Stimulated activated CD8-positive, alpha-beta memory T cell treated with anti-CD3 and anti-CD28 coated beads, Interleukin-4, amount 100 ng/mL, for 24 hours (primary cell): ENCODE data around the gene SLC38A3.

ENCODE experiments used
- DNase-seq: peaks from one replicate; pipeline ENCODE4 v3.0.0-alpha.2; 2020; ENCODE audit warnings: low read depth

The SLC38A3 gene

GRCh38 chr3:50169232-50169832 lies 35.7 kb upstream of the SLC38A3 start:
- DNase-seq = no peak

DNA sequence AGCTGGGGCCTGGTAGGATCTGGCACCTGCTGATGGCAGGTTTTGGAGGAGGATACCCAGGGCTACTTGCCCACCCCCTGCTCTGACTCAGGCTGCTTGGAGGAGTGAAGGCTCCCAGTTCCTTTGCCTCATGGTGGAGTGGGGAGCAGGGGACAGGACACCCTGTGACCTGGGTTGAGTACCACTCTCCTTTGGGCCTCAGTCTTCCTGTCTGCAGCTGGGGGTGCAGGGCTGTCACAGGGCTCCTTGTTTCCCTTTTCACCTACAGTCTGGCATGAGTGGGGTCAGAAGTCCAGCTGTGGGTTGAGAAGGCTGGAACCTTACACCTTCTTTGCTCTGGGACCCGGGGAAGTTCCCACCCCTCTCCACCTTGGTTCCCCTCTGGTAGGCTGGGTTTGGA lies 35.2 kb upstream of the SLC38A3 start:
- DNase-seq = no peak

- no peak for DNase-seq
These were observed 34.4 kb upstream of the SLC38A3 start for GRCh38 chr3:50170689-50171088.

GRCh38 chr3:50171540-50172301 lies 33.4 kb upstream of the SLC38A3 start:
- DNase-seq = no peak

DNA sequence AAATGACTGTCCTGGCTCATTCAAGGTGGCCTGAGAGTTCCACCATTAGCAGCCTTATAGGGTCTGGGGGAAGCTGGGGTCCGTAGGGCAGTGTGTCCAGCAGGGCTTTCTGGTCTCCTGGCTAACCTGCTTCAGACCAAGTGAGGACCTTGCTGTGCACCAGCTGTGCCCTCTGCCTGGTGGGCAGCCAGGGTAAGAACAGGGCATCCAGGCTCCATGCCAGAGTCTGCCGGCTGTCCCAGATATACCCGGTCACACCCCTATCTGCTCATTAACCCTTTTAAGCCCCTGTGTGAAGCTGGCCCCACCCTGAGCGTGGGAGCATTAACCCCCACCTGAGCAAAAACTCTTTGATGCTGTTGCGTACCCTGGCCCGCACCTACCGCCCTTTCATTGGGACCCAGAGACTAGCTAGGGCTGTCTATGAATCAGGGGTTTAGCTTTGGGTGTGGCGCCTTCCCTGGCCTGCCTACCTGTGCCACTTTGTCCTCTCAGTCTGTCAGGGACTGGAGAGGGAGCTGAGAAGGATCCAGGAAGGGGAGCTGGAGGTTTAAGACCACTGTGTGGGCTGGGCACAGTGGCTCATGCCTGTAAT lies 32.3 kb upstream of the SLC38A3 start:
- no peak for DNase-seq

GRCh38 chr3:50173685-50174516 lies 31.2 kb upstream of the SLC38A3 start:
- DNase-seq = no peak

GRCh38 chr3:50174517-50174895 lies 30.6 kb upstream of the SLC38A3 start:
- DNase-seq = no peak

- no peak for DNase-seq
These were observed 30.0 kb upstream of the SLC38A3 start for GRCh38 chr3:50174947-50175524.

DNA sequence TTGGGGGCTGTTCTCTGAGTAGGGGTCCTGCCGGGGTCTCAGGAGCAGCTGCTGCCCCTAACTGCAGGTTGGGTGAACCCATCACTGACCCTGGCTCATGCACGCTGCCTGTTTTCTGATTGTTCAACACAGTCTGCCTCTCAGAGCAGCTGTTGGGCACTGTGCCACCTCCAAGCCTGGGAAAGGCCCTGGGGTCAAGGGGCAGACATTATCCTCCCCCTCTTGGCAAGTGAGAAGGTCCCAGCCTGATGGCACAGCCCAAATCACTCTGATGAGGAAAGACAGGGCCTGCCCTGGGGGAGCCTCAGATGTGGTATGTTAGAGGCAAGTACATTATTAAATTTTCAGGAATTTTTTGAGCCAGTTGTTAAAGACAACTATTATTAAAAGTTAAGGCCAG lies 27.7 kb upstream of the SLC38A3 start:
- DNase-seq = no peak

DNA sequence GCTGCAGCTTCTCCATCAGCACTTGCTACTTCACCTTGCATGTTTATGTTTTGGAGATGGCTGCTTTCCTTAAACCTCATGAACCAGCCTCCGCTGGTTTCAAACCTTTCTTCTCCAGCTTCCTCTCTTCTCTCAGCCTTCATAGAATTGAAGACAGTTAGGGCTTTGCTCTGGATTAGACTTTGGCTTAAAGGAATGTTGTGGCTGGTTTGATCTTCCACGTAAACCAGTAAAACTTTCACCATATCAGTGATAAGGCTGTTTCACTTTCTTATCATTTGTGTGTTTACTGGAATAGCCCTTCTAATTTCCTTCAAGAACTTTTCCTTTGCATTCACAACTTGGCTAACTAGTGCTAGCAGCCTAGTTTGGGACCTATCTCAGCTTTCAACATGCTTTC lies 25.4 kb upstream of the SLC38A3 start:
- no peak for DNase-seq

DNA sequence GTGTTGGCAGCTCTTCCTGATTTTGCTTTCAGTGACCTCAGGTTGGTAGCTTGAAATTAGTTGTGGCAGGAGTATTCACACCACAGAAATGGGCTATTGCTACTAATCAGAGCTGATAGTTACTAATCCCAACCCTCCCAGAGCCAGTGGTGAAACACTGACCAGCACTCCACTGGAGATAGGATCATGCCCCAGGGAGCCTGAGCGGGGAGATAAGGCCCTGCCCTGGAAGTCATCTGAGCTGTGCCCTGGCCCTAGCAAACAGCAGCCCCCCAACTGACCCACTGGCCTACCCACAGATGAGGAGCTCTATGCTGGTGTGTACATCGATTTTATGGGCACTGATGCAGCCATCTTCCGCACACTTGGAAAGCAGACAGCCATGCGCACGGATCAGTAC lies 23.1 kb upstream of the SLC38A3 start:
- DNase-seq = no peak

DNA sequence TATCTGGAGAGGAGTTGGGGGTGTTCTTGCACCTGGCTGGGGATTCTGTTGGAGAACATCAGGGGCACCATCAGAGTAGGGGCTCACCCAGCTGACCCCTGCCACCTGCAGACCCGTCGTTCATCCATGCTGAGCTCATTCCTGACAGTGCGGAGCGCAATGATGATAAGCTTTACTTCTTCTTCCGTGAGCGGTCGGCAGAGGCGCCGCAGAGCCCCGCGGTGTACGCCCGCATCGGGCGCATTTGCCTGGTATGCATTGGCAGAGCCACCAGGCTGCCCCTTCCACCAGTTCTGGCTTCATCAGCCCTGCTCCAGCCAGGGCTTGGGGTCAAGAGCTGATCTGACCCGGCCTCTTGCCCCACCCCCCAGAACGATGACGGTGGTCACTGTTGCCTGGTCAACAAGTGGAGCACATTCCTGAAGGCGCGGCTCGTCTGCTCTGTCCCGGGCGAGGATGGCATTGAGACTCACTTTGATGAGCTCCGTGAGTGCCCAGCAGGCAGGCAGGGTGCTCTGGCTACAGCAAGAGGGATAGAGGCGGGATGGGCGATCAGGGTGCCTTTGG lies 22.5 kb upstream of the SLC38A3 start:
- no peak for DNase-seq

- no peak for DNase-seq
These were observed 21.3 kb upstream of the SLC38A3 start for GRCh38 chr3:50183755-50184154.

- DNase-seq = no peak
These were observed 20.7 kb upstream of the SLC38A3 start for GRCh38 chr3:50184242-50184978.

GRCh38 chr3:50185230-50185629 lies 19.8 kb upstream of the SLC38A3 start:
- DNase-seq = no peak

DNA sequence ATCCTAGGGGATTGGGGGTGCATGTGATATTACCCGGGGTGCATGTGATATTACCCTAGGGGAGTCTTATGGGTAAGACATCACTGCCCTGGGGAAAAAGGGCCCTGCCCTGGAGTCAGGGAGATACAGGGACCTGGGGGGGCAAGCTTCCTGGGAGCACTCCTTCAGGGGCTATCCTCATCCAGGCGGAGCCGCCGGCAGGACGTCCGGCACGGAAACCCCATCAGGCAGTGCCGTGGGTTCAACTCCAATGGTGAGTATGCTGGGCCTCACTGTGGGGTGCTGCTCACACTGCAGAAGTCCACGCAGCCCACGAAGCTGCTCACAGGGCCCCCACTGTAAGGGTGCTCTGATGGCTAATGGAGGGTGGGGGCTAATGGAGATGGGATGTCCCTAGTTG lies 19.0 kb upstream of the SLC38A3 start:
- no peak for DNase-seq

DNA sequence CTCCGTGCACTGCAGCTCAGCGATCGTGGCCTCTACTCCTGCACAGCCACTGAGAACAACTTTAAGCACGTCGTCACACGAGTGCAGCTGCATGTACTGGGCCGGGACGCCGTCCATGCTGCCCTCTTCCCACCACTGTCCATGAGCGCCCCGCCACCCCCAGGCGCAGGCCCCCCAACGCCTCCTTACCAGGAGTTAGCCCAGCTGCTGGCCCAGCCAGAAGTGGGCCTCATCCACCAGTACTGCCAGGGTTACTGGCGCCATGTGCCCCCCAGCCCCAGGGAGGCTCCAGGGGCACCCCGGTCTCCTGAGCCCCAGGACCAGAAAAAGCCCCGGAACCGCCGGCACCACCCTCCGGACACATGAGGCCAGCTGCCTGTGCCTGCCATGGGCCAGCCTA lies 17.3 kb upstream of the SLC38A3 start:
- no peak for DNase-seq

GRCh38 chr3:50189274-50189673 lies 15.8 kb upstream of the SLC38A3 start:
- DNase-seq = no peak

GRCh38 chr3:50189989-50190388 lies 15.1 kb upstream of the SLC38A3 start:
- DNase-seq = no peak

DNA sequence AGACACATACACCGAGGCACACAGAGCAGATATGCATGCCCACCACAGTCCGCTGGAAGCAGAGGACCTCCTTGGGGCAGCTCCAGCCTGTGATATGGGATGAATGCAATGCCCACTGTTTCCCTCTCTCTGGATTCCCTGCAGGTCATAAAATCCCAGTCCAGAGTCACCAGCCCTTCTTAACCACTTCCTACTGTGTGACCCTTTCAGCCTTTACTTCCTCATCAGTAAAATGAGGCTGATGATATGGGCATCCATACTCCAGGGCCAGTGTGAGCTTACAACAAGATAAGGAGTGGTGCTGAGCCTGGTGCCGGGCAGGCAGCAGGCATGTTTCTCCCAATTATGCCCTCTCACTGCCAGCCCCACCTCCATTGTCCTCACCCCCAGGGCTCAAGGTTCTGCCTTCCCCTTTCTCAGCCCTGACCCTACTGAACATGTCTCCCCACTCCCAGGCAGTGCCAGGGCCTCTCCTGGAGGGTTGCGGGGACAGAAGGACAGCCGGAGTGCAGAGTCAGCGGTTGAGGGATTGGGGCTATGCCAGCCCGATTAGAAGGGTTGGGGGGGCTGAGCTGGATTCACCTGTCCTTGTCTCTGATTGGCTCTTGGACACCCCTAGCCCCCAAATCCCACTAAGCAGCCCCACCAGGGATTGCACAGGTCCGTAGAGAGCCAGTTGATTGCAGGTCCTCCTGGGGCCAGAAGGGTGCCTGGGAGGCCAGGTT lies 14.0 kb upstream of the SLC38A3 start, which contains the start of gene GNAT1:
Gene GNAT1 (plus strand): TSS at position 675 of the 725 bp plus-strand sequence. CDS start 116 bp downstream, outside the sequence.
- no peak for DNase-seq
